Measurements from ENCODE around the gene EPHA1.
A peak's percentile ranks its signal among the peaks of the same experiment; 100 is the strongest.

The EPHA1 gene

DNA sequence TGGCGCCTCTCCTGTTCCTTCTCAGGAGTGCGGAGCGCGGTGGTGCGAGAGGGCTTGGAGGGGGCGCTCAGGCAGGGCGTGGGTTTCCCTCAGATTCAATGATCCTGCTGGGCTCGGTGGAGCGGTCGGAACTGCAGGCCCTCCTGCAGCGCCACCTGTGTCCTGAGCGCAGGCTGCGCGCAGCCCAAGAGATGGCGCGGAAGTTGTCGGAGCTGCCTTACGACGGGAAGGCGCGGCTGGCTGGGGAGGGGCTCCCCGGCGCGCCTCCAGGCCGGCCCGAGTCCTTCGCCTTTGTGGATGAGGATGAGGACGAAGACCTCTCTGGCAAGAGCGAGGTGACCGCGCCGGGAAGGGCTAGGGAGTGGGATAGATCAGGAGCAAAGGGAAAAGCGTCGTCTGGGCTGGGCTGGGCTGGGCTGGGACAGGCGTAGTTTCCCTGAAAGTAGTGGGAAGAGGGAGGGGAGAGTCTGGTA is 63.2 kb downstream of the EPHA1 start (continued):
- TF ChIP-seq, protein P1, sequence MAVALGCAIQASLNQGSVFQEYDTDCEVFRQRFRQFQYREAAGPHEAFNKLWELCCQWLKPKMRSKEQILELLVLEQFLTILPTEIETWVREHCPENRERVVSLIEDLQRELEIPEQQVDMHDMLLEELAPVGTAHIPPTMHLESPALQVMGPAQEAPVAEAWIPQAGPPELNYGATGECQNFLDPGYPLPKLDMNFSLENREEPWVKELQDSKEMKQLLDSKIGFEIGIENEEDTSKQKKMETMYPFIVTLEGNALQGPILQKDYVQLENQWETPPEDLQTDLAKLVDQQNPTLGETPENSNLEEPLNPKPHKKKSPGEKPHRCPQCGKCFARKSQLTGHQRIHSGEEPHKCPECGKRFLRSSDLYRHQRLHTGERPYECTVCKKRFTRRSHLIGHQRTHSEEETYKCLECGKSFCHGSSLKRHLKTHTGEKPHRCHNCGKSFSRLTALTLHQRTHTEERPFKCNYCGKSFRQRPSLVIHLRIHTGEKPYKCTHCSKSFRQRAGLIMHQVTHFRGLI (tag by site-specific recombination; IDR thresholded peaks at IDR 0.05): peak; percentile 80
- TF ChIP-seq ZNF341 (tag by site-specific recombination; IDR thresholded peaks at IDR 0.05; ENCODE audit: low read depth) (peak; percentile 51), ZNF555 (tag by site-specific recombination; conservative IDR thresholded peaks at IDR 0.05) (no peak), ZNF623 (tag by site-specific recombination; IDR thresholded peaks at IDR 0.05) (no peak), ZSCAN23 (tag by site-specific recombination; IDR thresholded peaks at IDR 0.05) (no peak), ZNF223 (tag by site-specific recombination; IDR thresholded peaks at IDR 0.05) (no peak), ZNF473 (tag by site-specific recombination; IDR thresholded peaks at IDR 0.05) (no peak), ZNF221 (tag by site-specific recombination; IDR thresholded peaks at IDR 0.05; ENCODE audit: borderline replicate concordance) (no peak), MZF1 (tag by site-specific recombination; IDR thresholded peaks at IDR 0.05; ENCODE audit: borderline replicate concordance) (no peak), ZNF600 (tag by site-specific recombination; IDR thresholded peaks at IDR 0.05) (peak; percentile 94), ZBTB21 (tag by site-specific recombination; IDR thresholded peaks at IDR 0.05) (no peak), ZNF391 (tag by site-specific recombination; IDR thresholded peaks at IDR 0.05; ENCODE audit: borderline replicate concordance, low read depth) (no peak), ZSCAN16 (tag by site-specific recombination; IDR thresholded peaks at IDR 0.05) (no peak), ZFP37 (tag by site-specific recombination; IDR thresholded peaks at IDR 0.05) (no peak), TCF7L2 (IDR thresholded peaks at IDR 0.05; ENCODE audit: borderline replicate concordance, low read depth, low read length) (no peak), ZNF146 (tag by site-specific recombination; IDR thresholded peaks at IDR 0.05) (no peak), SP2 (tag by site-specific recombination; IDR thresholded peaks at IDR 0.05) (no peak), ZNF266 (tag by site-specific recombination; IDR thresholded peaks at IDR 0.05; ENCODE audit: low read depth) (no peak), ZNF544 (tag by site-specific recombination; IDR thresholded peaks at IDR 0.05) (no peak), ZNF121 (tag by site-specific recombination; IDR thresholded peaks at IDR 0.05) (no peak), GLI2 (tag by site-specific recombination; IDR thresholded peaks at IDR 0.05; ENCODE audit: borderline replicate concordance, low read depth) (no peak), ZNF302 (tag by site-specific recombination; IDR thresholded peaks at IDR 0.05; ENCODE audit: low read depth) (no peak), ZSCAN30 (tag by site-specific recombination; IDR thresholded peaks at IDR 0.05) (no peak), ZNF394 (tag by site-specific recombination; IDR thresholded peaks at IDR 0.05; ENCODE audit: borderline replicate concordance) (no peak), ZNF404 (tag by site-specific recombination; IDR thresholded peaks at IDR 0.05) (no peak), ZNF10 (tag by site-specific recombination; IDR thresholded peaks at IDR 0.05) (no peak), ZNF768 (tag by site-specific recombination; IDR thresholded peaks at IDR 0.05) (peak; percentile 48; the same call in 1 of the 2 replicates), ZNF324 (tag by site-specific recombination; IDR thresholded peaks at IDR 0.05) (no peak), ZNF654 (tag by site-specific recombination; IDR thresholded peaks at IDR 0.05; ENCODE audit: low read depth) (no peak)
- TF ChIP-seq, protein P2, sequence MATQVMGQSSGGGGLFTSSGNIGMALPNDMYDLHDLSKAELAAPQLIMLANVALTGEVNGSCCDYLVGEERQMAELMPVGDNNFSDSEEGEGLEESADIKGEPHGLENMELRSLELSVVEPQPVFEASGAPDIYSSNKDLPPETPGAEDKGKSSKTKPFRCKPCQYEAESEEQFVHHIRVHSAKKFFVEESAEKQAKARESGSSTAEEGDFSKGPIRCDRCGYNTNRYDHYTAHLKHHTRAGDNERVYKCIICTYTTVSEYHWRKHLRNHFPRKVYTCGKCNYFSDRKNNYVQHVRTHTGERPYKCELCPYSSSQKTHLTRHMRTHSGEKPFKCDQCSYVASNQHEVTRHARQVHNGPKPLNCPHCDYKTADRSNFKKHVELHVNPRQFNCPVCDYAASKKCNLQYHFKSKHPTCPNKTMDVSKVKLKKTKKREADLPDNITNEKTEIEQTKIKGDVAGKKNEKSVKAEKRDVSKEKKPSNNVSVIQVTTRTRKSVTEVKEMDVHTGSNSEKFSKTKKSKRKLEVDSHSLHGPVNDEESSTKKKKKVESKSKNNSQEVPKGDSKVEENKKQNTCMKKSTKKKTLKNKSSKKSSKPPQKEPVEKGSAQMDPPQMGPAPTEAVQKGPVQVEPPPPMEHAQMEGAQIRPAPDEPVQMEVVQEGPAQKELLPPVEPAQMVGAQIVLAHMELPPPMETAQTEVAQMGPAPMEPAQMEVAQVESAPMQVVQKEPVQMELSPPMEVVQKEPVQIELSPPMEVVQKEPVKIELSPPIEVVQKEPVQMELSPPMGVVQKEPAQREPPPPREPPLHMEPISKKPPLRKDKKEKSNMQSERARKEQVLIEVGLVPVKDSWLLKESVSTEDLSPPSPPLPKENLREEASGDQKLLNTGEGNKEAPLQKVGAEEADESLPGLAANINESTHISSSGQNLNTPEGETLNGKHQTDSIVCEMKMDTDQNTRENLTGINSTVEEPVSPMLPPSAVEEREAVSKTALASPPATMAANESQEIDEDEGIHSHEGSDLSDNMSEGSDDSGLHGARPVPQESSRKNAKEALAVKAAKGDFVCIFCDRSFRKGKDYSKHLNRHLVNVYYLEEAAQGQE (tag by site-specific recombination; IDR thresholded peaks at IDR 0.05): no peak
- TF ChIP-seq, protein P3, sequence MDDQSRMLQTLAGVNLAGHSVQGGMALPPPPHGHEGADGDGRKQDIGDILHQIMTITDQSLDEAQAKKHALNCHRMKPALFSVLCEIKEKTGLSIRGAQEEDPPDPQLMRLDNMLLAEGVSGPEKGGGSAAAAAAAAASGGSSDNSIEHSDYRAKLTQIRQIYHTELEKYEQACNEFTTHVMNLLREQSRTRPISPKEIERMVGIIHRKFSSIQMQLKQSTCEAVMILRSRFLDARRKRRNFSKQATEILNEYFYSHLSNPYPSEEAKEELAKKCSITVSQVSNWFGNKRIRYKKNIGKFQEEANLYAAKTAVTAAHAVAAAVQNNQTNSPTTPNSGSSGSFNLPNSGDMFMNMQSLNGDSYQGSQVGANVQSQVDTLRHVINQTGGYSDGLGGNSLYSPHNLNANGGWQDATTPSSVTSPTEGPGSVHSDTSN (CRISPR knock-in tag; IDR thresholded peaks at IDR 0.05): no peak
- TF ChIP-seq, protein P4, sequence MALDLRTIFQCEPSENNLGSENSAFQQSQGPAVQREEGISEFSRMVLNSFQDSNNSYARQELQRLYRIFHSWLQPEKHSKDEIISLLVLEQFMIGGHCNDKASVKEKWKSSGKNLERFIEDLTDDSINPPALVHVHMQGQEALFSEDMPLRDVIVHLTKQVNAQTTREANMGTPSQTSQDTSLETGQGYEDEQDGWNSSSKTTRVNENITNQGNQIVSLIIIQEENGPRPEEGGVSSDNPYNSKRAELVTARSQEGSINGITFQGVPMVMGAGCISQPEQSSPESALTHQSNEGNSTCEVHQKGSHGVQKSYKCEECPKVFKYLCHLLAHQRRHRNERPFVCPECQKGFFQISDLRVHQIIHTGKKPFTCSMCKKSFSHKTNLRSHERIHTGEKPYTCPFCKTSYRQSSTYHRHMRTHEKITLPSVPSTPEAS (tag by site-specific recombination; IDR thresholded peaks at IDR 0.05): no peak
- TF ChIP-seq, protein P5, sequence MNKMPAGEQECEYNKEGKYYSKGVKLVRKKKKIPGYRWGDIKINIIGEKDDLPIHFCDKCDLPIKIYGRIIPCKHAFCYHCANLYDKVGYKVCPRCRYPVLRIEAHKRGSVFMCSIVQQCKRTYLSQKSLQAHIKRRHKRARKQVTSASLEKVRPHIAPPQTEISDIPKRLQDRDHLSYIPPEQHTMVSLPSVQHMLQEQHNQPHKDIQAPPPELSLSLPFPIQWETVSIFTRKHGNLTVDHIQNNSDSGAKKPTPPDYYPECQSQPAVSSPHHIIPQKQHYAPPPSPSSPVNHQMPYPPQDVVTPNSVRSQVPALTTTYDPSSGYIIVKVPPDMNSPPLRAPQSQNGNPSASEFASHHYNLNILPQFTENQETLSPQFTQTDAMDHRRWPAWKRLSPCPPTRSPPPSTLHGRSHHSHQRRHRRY (tag by site-specific recombination; IDR thresholded peaks at IDR 0.05): no peak
- TF ChIP-seq, protein P6, sequence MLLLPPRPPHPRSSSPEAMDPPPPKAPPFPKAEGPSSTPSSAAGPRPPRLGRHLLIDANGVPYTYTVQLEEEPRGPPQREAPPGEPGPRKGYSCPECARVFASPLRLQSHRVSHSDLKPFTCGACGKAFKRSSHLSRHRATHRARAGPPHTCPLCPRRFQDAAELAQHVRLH (tag by site-specific recombination; IDR thresholded peaks at IDR 0.05): no peak

Measured in HEK293 (cell line).